Keratinocyte (primary cell): ENCODE data around the gene LCT. TPM values are rescaled to one million over a fixed set of nuclear protein-coding genes. Genes with fewer than 3 reads are reported as not detected.

Experiments used
- DNase-seq: peaks from one replicate; pipeline ENCODE4 v3.0.0-alpha.2; 2011; ENCODE audit warnings: low read depth, missing footprints, low spot score
- FAIRE-seq: peaks from 2 replicates; lab custom pipeline; 2011; peaks lifted over from hg19 to GRCh38; lab: Jason Lieb, UNC
- H2AFZ ChIP-seq: 2 replicates; pipeline ENCODE4 v1.6.0; 2012; ENCODE audit warnings: low read length, control low read depth, inconsistent platforms; ENCODE audit not compliant: control insufficient read depth
- H3K27ac ChIP-seq: 2 replicates; pipeline ENCODE4 v1.5.1; 2011; ENCODE audit warnings: low read length; ENCODE audit not compliant: control insufficient read depth, insufficient read depth
- H3K27me3 ChIP-seq: 3 replicates; pipeline ENCODE4 v1.6.0; 2011; ENCODE audit warnings: low read length; ENCODE audit not compliant: control insufficient read depth, insufficient read depth; ENCODE audit errors: extremely low read depth
- H3K36me3 ChIP-seq, 2 experiments: 2 replicates in 1 of 2; 3 replicates in 1 of 2; pipeline ENCODE4 v1.5.1; 2011; ENCODE audit warnings: low read length in 2 of 2, mild to moderate bottlenecking in 1 of 2; ENCODE audit not compliant: control insufficient read depth in 2 of 2, insufficient read depth in 2 of 2; ENCODE audit errors: extremely low read depth in 1 of 2
- H3K4me1 ChIP-seq: 3 replicates; pipeline ENCODE4 v1.5.1; 2011; ENCODE audit warnings: low read length; ENCODE audit not compliant: control insufficient read depth, insufficient read depth; ENCODE audit errors: extremely low read depth
- H3K4me2 ChIP-seq: 3 replicates; pipeline ENCODE4 v1.6.0; 2011; ENCODE audit warnings: low read depth, low read length; ENCODE audit not compliant: control insufficient read depth, insufficient read depth; ENCODE audit errors: extremely low read depth
- H3K4me3 ChIP-seq, 3 experiments: fragments of 200-600 bp in 1 of 3; sonication (generic) in 1 of 3; 2 replicates in 2 of 3; 3 replicates in 1 of 3; pipeline ENCODE4 v1.5.1; 2011 to 2016; ENCODE audit warnings: low read length in 3 of 3, mild to moderate bottlenecking in 3 of 3, control low read depth in 2 of 3, inconsistent platforms in 1 of 3, low read depth in 1 of 3, mixed read lengths in 1 of 3, mixed run types in 1 of 3, moderate library complexity in 1 of 3; ENCODE audit not compliant: control insufficient read depth in 2 of 3, insufficient read depth in 2 of 3; ENCODE audit errors: extremely low read depth in 1 of 3
- H3K79me2 ChIP-seq: 2 replicates; pipeline ENCODE4 v1.6.0; 2012; ENCODE audit warnings: low read length; ENCODE audit not compliant: control insufficient read depth, insufficient read depth
- H3K9ac ChIP-seq: 3 replicates; pipeline ENCODE4 v1.6.0; 2011; ENCODE audit warnings: low read length; ENCODE audit not compliant: control insufficient read depth, insufficient read depth; ENCODE audit errors: extremely low read depth
- H3K9me1 ChIP-seq: 3 replicates; pipeline ENCODE4 v1.6.0; 2011; ENCODE audit warnings: low read length; ENCODE audit not compliant: control insufficient read depth, insufficient read depth; ENCODE audit errors: extremely low read depth
- H3K9me3 ChIP-seq: 2 replicates; pipeline ENCODE4 v1.5.1; 2012; ENCODE audit warnings: low read depth, low read length; ENCODE audit not compliant: control insufficient read depth
- H4K20me1 ChIP-seq: 3 replicates; pipeline ENCODE4 v1.6.0; 2011; ENCODE audit warnings: low read length; ENCODE audit not compliant: control insufficient read depth, insufficient read depth; ENCODE audit errors: extremely low read depth
- CTCF ChIP-seq, 3 experiments: IDR thresholded peaks in 1 of 3; conservative IDR thresholded peaks in 1 of 3; optimal IDR thresholded peaks in 1 of 3; 2 replicates in 2 of 3; 3 replicates in 1 of 3; pipeline versions ENCODE3 to v1.5.1; 2011; ENCODE audit warnings: low read length in 3 of 3, mild to moderate bottlenecking in 3 of 3, moderate library complexity in 2 of 3, control low read depth in 1 of 3, inconsistent platforms in 1 of 3; ENCODE audit not compliant: insufficient read depth in 2 of 3; ENCODE audit errors: extremely low read depth in 1 of 3
- EZH2 ChIP-seq: IDR thresholded peaks from one replicate; pipeline ENCODE4 v1.6.1; 2012; ENCODE audit warnings: inconsistent platforms, mild to moderate bottlenecking, low read length, moderate library complexity
- dilution Hi-C: fragments of 300-500 bp; cut with MboI; formaldehyde crosslinking; loops from one replicate; pipeline ENCODE4 v1.7.0; 2020; ENCODE audit warnings: low sequenced_read_pairs; ENCODE audit not compliant: extremely low pct_ligation_motif_present
- polyA plus RNA-seq, 5 experiments: library from polyadenylated mRNA; depleted of rRNA in 3 of 5; stranded (reverse) in 3 of 5; stranded (forward) in 1 of 5; unstranded in 1 of 5; fragments of >200 nt; gene quantifications; 1 replicate in 1 of 5; 2 replicates in 3 of 5; 3 replicates in 1 of 5; pipeline versions ENCODE4 v1.2.1 to v1.2.3, GENCODE V29; 2011 to 2012; ENCODE audit warnings: missing spikeins in 2 of 5, low read depth in 1 of 5, low replicate concordance in 1 of 5

The LCT gene
- polyA plus RNA-seq, 1 donor (not counting 4 experiments of a cell fraction or from before 2014, with no cell fraction given), result 0.01 TPM

- Histone ChIP-seq H3K36me3 (no peaks in the 10 kb centered on the region), H3K4me2 (no peak overlapping the region), H3K4me1 (peaks cover 13% of the 10 kb centered on the region), H2AFZ (no peak overlapping the region), H3K9me1 (no peaks in the 10 kb centered on the region), H4K20me1 (no peaks in the 10 kb centered on the region), H3K79me2 (no peaks in the 10 kb centered on the region), H3K27me3 (no peaks in the 10 kb centered on the region), H3K9ac (no peak overlapping the region), H3K9me3 (no peaks in the 10 kb centered on the region), H3K27ac (no peak overlapping the region), H3K4me3 (no peak overlapping the region)
- FAIRE-seq (no peak), DNase-seq (no peak)
- peak in 2 of 3 experiments; percentile 5 to 19 for TF ChIP-seq CTCF (optimal IDR thresholded peaks at IDR 0.05 in 1 of 3, IDR thresholded peaks at IDR 0.05 in 1 of 3, conservative IDR thresholded peaks at IDR 0.05 in 1 of 3; ENCODE audit: extremely low read depth in 1 of 3, insufficient read depth in 2 of 3, low read length in 3 of 3)
- no peak for TF ChIP-seq EZH2
- dilution Hi-C loops, result no loop called here
Measured at GRCh38 chr2:135799738-135800137, 37.2 kb downstream of the LCT start.

DNA sequence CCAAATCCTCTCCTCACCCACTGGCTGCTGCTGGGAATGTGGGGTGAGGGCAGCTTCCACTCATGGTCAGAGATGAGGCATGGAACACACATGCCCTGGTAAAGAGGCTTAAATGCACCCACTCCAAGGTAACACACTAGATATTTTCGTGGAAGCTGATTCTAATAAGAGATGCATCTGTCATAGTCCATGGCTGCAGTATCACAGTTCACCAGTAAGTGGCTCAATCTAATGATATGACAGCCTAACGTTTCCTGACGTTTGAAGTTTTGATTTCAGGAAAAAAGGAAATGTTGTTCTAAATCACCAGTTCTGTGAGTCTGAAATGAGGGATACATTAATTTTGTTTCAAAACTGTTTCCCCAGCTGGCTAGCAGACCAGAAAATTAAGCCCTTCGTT, 38.2 kb downstream of the LCT start:
- Histone ChIP-seq H3K4me3 (no peak overlapping the region), H4K20me1 (no peaks in the 10 kb centered on the region), H3K27me3 (no peaks in the 10 kb centered on the region), H3K36me3 (no peaks in the 10 kb centered on the region), H3K4me2 (no peak overlapping the region), H3K9me3 (no peaks in the 10 kb centered on the region), H3K27ac (no peak overlapping the region), H3K9ac (no peak overlapping the region), H3K4me1 (peaks cover 13% of the 10 kb centered on the region), H3K9me1 (no peaks in the 10 kb centered on the region), H2AFZ (no peak overlapping the region), H3K79me2 (no peaks in the 10 kb centered on the region)
- no peak for FAIRE-seq
- TF ChIP-seq CTCF (optimal IDR thresholded peaks at IDR 0.05 in 1 of 3, IDR thresholded peaks at IDR 0.05 in 1 of 3, conservative IDR thresholded peaks at IDR 0.05 in 1 of 3; ENCODE audit: extremely low read depth in 1 of 3, insufficient read depth in 2 of 3, low read length in 3 of 3) (peak in 2 of 3 experiments; percentile 15 to 24), EZH2 (no peak)
- dilution Hi-C loops, result no loop called here
- DNase-seq, result no peak
